H9 (cell line): ENCODE measurements around the gene GPR15LG. TPM values are rescaled to one million over a fixed set of nuclear protein-coding genes. Genes with fewer than 3 reads are reported as not detected.

Experiments used
- DNase-seq: peaks from one replicate; pipeline ENCODE4 v3.0.0-alpha.2; 2017
- H2AFZ ChIP-seq: one replicate; pipeline ENCODE4 v1.6.1; 2013; ENCODE audit warnings: mild to moderate bottlenecking, low read length, control low read depth, moderate library complexity
- H2AK5ac ChIP-seq: 2 replicates; pipeline ENCODE4 v1.6.1; 2013; ENCODE audit warnings: low read length, control low read depth, mixed read lengths; ENCODE audit not compliant: insufficient read length
- H2BK120ac ChIP-seq: one replicate; pipeline ENCODE4 v1.6.1; 2013; ENCODE audit warnings: low read depth, mild to moderate bottlenecking, low read length, control low read depth, inconsistent platforms; ENCODE audit not compliant: poor library complexity, severe bottlenecking
- H2BK12ac ChIP-seq: 2 replicates; pipeline ENCODE4 v1.6.1; 2013; ENCODE audit warnings: low read length, control low read depth, mixed read lengths, low read depth; ENCODE audit not compliant: insufficient read length
- H2BK15ac ChIP-seq: 2 replicates; pipeline ENCODE4 v1.6.1; 2013; ENCODE audit warnings: low read depth, low read length, control low read depth
- H2BK20ac ChIP-seq: one replicate; pipeline ENCODE4 v1.6.1; 2013; ENCODE audit warnings: low read depth, mild to moderate bottlenecking, low read length, control low read depth, inconsistent platforms; ENCODE audit not compliant: poor library complexity, severe bottlenecking
- H2BK5ac ChIP-seq: 2 replicates; pipeline ENCODE4 v1.6.1; 2013; ENCODE audit warnings: low read length, control low read depth, mixed read lengths; ENCODE audit not compliant: insufficient read length
- H3K14ac ChIP-seq: 2 replicates; pipeline ENCODE4 v1.6.1; 2013; ENCODE audit warnings: low read length, control low read depth; ENCODE audit not compliant: insufficient read depth
- H3K18ac ChIP-seq: 2 replicates; pipeline ENCODE4 v1.6.1; 2013; ENCODE audit warnings: low read depth, mild to moderate bottlenecking, mixed read lengths, low read length, control low read depth; ENCODE audit not compliant: insufficient read length
- H3K23ac ChIP-seq: 2 replicates; pipeline ENCODE4 v1.6.1; 2013; ENCODE audit warnings: low read length, control low read depth, mixed read lengths, low read depth; ENCODE audit not compliant: insufficient read length
- H3K23me2 ChIP-seq: 2 replicates; pipeline ENCODE4 v1.6.1; 2013; ENCODE audit warnings: low read depth, mild to moderate bottlenecking, mixed read lengths, low read length, control low read depth; ENCODE audit not compliant: insufficient read length, poor library complexity, severe bottlenecking
- H3K27ac ChIP-seq: 2 replicates; pipeline ENCODE4 v1.5.1; 2013; ENCODE audit warnings: low read length, control low read depth, mixed read lengths, low read depth; ENCODE audit not compliant: insufficient read length
- H3K27me3 ChIP-seq: 2 replicates; pipeline ENCODE4 v1.6.1; 2013; ENCODE audit warnings: low read length, control low read depth, inconsistent platforms; ENCODE audit not compliant: insufficient read depth
- H3K4ac ChIP-seq: 2 replicates; pipeline ENCODE4 v1.6.1; 2013; ENCODE audit warnings: low read depth, mild to moderate bottlenecking, control low read depth, inconsistent platforms, low read length, moderate library complexity
- H3K4me1 ChIP-seq: 2 replicates; pipeline ENCODE4 v1.6.1; 2013; ENCODE audit warnings: low read length, control low read depth, inconsistent platforms; ENCODE audit not compliant: insufficient read depth
- H3K4me2 ChIP-seq: 2 replicates; pipeline ENCODE4 v1.6.1; 2013; ENCODE audit warnings: low read length, control low read depth, mixed read lengths; ENCODE audit not compliant: insufficient read length, insufficient read depth
- H3K56ac ChIP-seq: 2 replicates; pipeline ENCODE4 v1.6.1; 2013; ENCODE audit warnings: low read depth, mild to moderate bottlenecking, mixed read lengths, low read length, control low read depth; ENCODE audit not compliant: insufficient read length
- H3K79me1 ChIP-seq: 2 replicates; pipeline ENCODE4 v1.6.1; 2013; ENCODE audit warnings: low read depth, mild to moderate bottlenecking, moderate library complexity, low read length, control low read depth, inconsistent platforms; ENCODE audit not compliant: insufficient read depth, poor library complexity, severe bottlenecking
- H3K79me2 ChIP-seq: 2 replicates; pipeline ENCODE4 v1.6.1; 2013; ENCODE audit warnings: low read length, control low read depth, inconsistent platforms; ENCODE audit not compliant: insufficient read depth
- H3K9ac ChIP-seq: 2 replicates; pipeline ENCODE4 v1.6.1; 2013; ENCODE audit warnings: low read length, control low read depth, mixed read lengths; ENCODE audit not compliant: insufficient read length; ENCODE audit errors: extremely low read depth
- H3K9me3 ChIP-seq: one replicate; pipeline ENCODE4 v1.6.1; 2013; ENCODE audit warnings: low read depth, low read length, inconsistent platforms; ENCODE audit not compliant: control insufficient read depth
- H3T11ph ChIP-seq: one replicate; pipeline ENCODE4 v1.6.1; 2013; ENCODE audit warnings: mild to moderate bottlenecking, low read length, control low read depth, inconsistent platforms
- H4K20me1 ChIP-seq: one replicate; pipeline ENCODE4 v1.6.1; 2013; ENCODE audit not compliant: control insufficient read depth, insufficient read length, insufficient read depth
- H4K5ac ChIP-seq: 2 replicates; pipeline ENCODE4 v1.6.1; 2013; ENCODE audit warnings: low read depth, mild to moderate bottlenecking, mixed read lengths, low read length, control low read depth; ENCODE audit not compliant: insufficient read length
- H4K8ac ChIP-seq: replicated peaks from 2 replicates; pipeline ENCODE4 v1.6.1; 2013; ENCODE audit warnings: low read length, control low read depth, mixed read lengths, low read depth; ENCODE audit not compliant: insufficient read length
- H4K91ac ChIP-seq: 2 replicates; pipeline ENCODE4 v1.6.1; 2013; ENCODE audit warnings: low read depth, mild to moderate bottlenecking, moderate library complexity, mixed read lengths, low read length, control low read depth; ENCODE audit not compliant: insufficient read length
- H3K27ac Mint-ChIP-seq, 3 experiments: 2 replicates in 2 of 3; 3 replicates in 1 of 3; pipeline ENCODE4 v1.8.0; 2020 to 2021; ENCODE audit warnings: mixed read lengths in 3 of 3, mild to moderate bottlenecking in 1 of 3, moderate library complexity in 1 of 3
- H3K27me3 Mint-ChIP-seq: 2 replicates; pipeline ENCODE4 v1.8.0; 2021; ENCODE audit warnings: low read depth, mild to moderate bottlenecking, moderate library complexity, mixed read lengths
- H3K36me3 Mint-ChIP-seq, 3 experiments: 2 replicates in 2 of 3; 3 replicates in 1 of 3; pipeline ENCODE4 v1.8.0; 2020 to 2021; ENCODE audit warnings: low read depth in 3 of 3, mixed read lengths in 3 of 3; ENCODE audit not compliant: insufficient read depth in 1 of 3
- H3K4me1 Mint-ChIP-seq, 2 experiments: 2 replicates each; pipeline ENCODE4 v1.8.0; 2020; ENCODE audit warnings: mixed read lengths in 2 of 2
- H3K4me3 Mint-ChIP-seq, 2 experiments: 2 replicates in 1 of 2; 3 replicates in 1 of 2; pipeline ENCODE4 v1.8.0; 2020 to 2021; ENCODE audit warnings: mild to moderate bottlenecking in 2 of 2, mixed read lengths in 2 of 2, moderate library complexity in 1 of 2
- H3K9me3 Mint-ChIP-seq, 2 experiments: 2 replicates in 1 of 2; 3 replicates in 1 of 2; pipeline ENCODE4 v1.8.0; 2020; ENCODE audit warnings: mild to moderate bottlenecking in 2 of 2, mixed read lengths in 2 of 2, moderate library complexity in 1 of 2
- CTCF ChIP-seq: fragments of 200-600 bp; sonication (generic); conservative IDR thresholded peaks from 3 replicates; pipeline ENCODE4 v1.8.0; 2021; ENCODE audit warnings: antibody characterized with exemption, mild to moderate bottlenecking
- WGBS: extraction: QIAGEN DNeasy Blood & Tissue Kit; methylation state at CpG from one replicate; pipeline ENCODE4 v1.1.7; 2013; ENCODE audit warnings: missing lambda C conversion rate, low lambda C conversion rate, mixed read lengths; ENCODE audit not compliant: insufficient read length; ENCODE audit errors: extremely low coverage; 5-methylcytosine and 5-hydroxymethylcytosine counted together
- total RNA-seq: library from RNA; stranded (reverse); gene quantifications from 2 replicates; pipeline ENCODE4 v1.2.1, GENCODE V29; 2021

The GPR15LG gene
- total RNA-seq, 1 experiment from 2014 or later, result not detected

- no peak overlapping the region for H2BK120ac ChIP-seq
- H3K23me2 ChIP-seq, result no peaks in the 10 kb centered on the region
- Mint-ChIP-seq H3K4me3 (no peak overlapping the region; a peak in 1 of 5 replicates), H3K36me3 (peaks cover 8 to 19% (median 18%) of the 10 kb centered on the region in 3 experiments; a peak in 6 of 7 replicates), H3K27ac (no peak overlapping the region), H3K4me1 (peaks cover 58 to 60% of the 10 kb centered on the region in 2 experiments), H3K27me3 (no peaks in the 10 kb centered on the region), H3K9me3 (no peaks in the 10 kb centered on the region)
- no peak overlapping the region for H2BK5ac ChIP-seq
- no peaks in the 10 kb centered on the region for H3K9me3 ChIP-seq
- H3K9ac ChIP-seq, result no peak overlapping the region
- no peak overlapping the region for H3K56ac ChIP-seq
- H3K4me2 ChIP-seq, result no peak overlapping the region
- peaks cover 16% of the 10 kb centered on the region; the same call in 1 of the 2 replicates for H3K4me1 ChIP-seq
- no peak overlapping the region for H3K23ac ChIP-seq
- no peak overlapping the region for H3K4ac ChIP-seq
- TF ChIP-seq CTCF, result no peak
- no peak overlapping the region for H2BK15ac ChIP-seq
- no peaks in the 10 kb centered on the region for H3K79me1 ChIP-seq
- no peak overlapping the region for H2AK5ac ChIP-seq
- no peaks in the 10 kb centered on the region for H3K79me2 ChIP-seq
- H2BK20ac ChIP-seq, result no peak overlapping the region
- no CpG with 5 or more reads among the region's 4 CpGs for WGBS
- H3K14ac ChIP-seq, result no peak overlapping the region
- no peak overlapping the region for H3T11ph ChIP-seq
- no peak overlapping the region for H2BK12ac ChIP-seq
- H3K27ac ChIP-seq, result no peak overlapping the region
- no peak overlapping the region for H4K91ac ChIP-seq
- H4K20me1 ChIP-seq, result no peaks in the 10 kb centered on the region
- no peaks in the 10 kb centered on the region for H3K27me3 ChIP-seq
- no peak overlapping the region for H2AFZ ChIP-seq
- no peak overlapping the region for H4K5ac ChIP-seq
- H4K8ac ChIP-seq, result no peak overlapping the region
- no peak overlapping the region for H3K18ac ChIP-seq
- no peak for DNase-seq
Observed at GRCh38 chr10:84158550-84158949, 15.1 kb upstream of the GPR15LG start.
